DOHH2 (cell line): Measurements from ENCODE around the gene PEAK1.

Source experiments
- CTCF ChIP-seq: fragments of 200-600 bp; sonication (generic); IDR thresholded peaks from one replicate; pipeline ENCODE4 v1.5.1; 2014; ENCODE audit warnings: antibody characterized with exemption, mild to moderate bottlenecking, low read depth, low read length; ENCODE audit not compliant: poor library complexity, severe bottlenecking
- EZH2phosphoT487 ChIP-seq: fragments of 200-600 bp; sonication (generic); IDR thresholded peaks from 2 replicates; pipeline ENCODE4 v1.6.1; 2017; ENCODE audit warnings: borderline replicate concordance, mild to moderate bottlenecking, antibody characterized with exemption, low read length, moderate library complexity, mixed read lengths

DNA sequence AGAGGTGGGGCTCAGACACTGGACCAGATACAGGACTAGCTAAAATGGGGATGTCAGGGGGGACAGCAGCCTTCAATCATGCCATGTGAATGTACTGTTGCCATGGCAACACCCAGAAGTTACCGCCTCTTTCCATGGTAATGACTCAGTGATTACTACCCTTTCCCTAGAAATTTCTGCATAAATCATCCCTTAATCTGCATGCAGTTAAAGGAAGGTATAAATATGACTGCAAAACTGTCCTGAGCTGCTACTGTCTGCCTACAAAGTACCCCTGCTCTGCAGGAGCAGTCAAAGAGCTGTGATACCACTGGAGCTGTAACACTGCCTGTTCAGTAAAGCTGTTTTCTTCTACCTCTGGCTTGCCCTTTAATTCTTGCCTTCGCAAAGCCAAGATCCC lies 168.2 kb downstream of the PEAK1 start:
- no peak for TF ChIP-seq CTCF
- no peak for TF ChIP-seq EZH2phosphoT487
